M059J (cell line): Measurements from ENCODE around the gene PTP4A2. TPM values are rescaled to one million over a fixed set of nuclear protein-coding genes. Genes with fewer than 3 reads are reported as not detected.
"Not testable (repeated sequence)": the region's sequence is repeated elsewhere in the genome, so short reads cannot be mapped to it uniquely, and the experiment has no call there.

Experiments used
- DNase-seq: peaks from one replicate; pipeline ENCODE4 v3.0.0-alpha.2; 2012; ENCODE audit warnings: low read depth
- total RNA-seq: library from RNA; depleted of rRNA; stranded (reverse); fragments of >200 nt; shearing (Covaris generic); gene quantifications from 2 replicates; pipeline ENCODE4 v1.2.3, GENCODE V29; 2014

The PTP4A2 gene
- total RNA-seq, 1 experiment from 2014 or later: 334 TPM

GRCh38 chr1:31951276-31951675 lies 13.1 kb upstream of the PTP4A2 start:
- no peak for DNase-seq

GRCh38 chr1:31949862-31950261 lies 11.7 kb upstream of the PTP4A2 start:
- DNase-seq: no peak

DNA sequence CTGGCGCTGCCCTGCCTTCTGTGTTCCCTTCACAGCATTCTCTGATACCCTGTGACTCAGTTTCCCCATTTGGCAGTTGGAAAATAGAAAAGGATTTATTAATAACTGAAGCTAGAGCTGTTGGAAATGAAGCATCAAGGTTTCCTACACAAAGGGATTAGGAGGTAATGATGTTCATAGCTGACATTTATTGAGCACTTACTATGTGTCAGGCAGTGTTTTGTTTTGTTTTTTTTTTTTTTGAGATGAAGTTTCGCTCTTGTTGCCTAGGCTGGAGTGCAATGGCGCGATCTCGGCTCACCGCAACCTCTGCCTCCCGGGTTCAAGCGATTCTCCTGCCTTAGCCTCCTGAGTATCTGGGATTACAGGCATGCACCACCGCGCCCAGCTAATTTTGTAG lies 7.5 kb upstream of the PTP4A2 start:
- not testable (repeated sequence) for DNase-seq

GRCh38 chr1:31944205-31945089 lies 6.3 kb upstream of the PTP4A2 start:
- no peak for DNase-seq

- no peak for DNase-seq
Measured at GRCh38 chr1:31943546-31944184, 5.5 kb upstream of the PTP4A2 start.

DNA sequence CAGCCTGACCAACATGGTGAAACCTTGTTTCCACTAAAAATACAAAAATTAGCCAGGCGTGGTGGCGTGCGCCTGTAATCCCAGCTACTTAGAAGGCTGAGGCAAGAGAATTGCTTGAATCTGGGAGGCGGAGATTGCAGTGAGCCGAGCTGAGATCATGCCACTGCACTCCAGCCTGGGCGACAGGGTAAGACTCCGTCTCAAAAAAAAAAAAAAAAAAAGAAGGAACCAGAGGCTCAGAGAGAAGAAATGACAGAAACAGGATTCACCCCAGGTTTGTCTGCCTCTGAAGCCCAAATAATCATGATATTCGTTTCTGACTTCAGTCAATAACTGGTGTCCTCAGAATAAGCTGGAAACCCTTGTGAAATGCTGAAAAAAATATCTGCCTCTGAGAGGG lies 3.9 kb upstream of the PTP4A2 start:
- not testable (repeated sequence) for DNase-seq

GRCh38 chr1:31939484-31940329 lies 1.5 kb upstream of the PTP4A2 start:
- peak; percentile 94 for DNase-seq

DNA sequence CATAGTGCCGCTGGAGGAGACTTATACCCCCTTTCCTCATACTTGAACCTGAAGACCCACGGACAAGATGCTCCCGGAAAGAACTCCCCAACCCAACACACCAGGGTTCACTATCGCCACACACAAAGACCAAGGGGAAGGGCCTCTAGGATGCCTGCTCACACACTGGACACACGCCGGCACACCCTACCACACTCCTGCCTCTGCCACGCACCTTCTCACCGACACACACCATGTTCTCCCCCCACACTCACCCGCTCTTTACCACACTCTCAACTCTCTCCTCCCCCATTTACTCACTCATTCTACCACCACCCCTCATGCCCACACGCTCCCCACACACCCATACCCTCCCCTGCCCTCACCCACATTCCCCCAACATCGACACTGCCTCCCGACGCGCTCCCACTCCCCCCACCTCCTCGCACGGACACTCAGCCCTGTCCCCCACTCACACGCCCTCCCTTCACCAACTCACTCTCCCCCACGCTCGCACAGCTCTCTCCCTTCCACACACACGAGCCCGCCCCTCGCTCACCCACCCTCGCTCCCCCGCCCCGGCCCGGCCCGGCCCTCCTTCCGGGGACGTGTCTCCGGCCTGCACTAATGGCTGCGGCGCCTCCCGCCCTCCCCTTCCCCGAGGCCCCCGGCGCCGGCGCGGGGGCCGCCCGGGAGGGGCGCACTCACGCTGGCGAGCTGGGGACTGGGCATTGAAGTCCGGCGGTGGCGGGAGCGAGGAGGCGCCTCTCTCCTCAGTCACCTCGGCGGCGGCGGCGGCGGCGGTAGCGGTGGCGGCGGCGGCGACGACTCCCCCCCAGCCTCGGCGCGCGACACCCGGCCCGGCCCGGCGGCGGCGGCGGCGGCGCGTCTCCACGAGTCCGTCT lies 626 bp downstream of the PTP4A2 start:
- peak; percentile 66 for DNase-seq

DNA sequence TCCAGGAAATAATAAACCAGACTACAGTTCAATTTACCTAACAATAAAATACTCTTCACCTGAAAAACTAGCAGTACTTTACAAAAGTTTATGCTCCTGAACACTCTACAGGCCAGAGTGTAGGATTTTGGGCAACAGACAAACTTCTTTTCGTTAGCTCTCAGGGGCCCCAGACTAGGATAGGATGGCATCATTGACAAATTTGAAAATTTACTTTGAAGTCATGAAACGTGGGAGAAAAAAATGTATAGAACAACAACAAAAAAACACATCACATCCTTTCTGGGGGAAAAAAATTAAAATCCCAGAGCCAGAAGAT lies 1.2 kb downstream of the PTP4A2 start:
- DNase-seq: no peak

DNA sequence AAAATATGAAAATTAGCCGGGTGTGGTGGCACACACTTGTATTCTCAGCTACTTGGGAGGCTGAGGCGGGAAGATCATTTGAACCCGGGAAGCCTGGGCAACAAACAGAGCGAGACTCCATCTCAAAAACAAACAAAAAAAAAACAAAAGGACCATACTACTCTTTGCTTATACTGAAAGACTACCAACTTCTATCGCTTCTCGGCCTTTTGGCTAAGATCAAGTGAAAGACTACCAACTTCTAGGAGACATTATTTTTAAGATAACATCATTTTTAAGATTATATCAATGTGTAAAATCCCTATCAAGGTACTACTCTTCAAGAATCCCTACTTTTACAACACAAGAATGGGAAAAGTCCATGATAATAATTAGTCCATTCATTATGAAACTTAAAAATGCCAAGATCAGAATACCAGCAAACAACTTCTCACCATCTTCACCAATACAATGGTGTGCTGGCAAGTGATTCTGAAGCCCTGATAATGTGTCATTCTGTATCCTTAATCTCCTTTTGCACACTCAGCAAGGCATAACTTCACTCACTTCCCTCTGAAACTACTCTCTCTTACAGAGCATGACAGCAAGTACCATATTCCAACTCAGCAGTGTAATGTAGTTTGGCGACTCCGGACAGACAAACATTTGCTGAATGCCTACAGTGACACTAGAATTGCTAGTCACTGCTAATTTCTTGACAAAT lies 1.7 kb downstream of the PTP4A2 start:
- DNase-seq: peak; percentile 28

DNA sequence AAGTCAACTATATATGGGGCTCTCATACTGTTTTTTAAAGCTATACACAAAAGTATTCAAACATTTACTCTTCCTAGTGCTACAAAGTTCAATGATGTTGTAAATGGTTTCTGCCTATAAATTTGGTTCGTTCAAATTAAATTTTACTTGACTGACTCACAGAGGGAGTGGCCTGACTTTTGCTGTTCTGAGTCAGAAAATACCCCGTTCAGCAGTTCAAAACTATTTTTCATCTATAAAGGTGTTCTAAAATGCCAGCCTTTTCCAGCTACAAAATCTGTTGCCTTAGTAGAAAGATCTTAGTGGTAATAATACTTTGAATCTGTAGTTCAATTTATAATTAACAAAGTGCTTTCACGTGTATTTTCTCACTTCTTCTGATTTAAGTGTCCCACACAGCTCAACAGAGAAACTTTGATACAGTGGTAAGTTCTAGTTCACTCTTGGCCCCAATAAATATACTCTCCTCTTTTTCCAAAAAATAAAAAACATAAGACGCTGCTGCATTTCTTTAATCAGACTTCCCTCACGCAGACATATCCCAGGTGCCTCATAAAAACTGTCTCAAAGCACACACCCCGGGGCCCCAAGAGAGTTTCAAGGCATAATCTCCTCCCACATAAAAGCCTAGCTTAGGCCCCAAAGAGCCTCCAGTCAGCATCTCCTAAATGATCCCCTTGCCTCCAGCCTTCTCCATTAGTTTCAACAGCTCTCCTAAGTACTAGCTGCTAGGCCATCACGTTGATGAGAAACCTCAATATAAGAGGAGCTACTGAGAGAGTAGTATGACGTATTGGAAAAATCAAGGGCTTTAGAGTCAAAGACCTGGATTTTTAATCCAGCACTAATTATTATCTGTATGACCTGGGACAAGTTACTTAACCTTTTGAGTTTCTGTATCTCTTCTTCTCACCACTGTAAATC lies 3.2 kb downstream of the PTP4A2 start:
- DNase-seq: peak; percentile 75

DNA sequence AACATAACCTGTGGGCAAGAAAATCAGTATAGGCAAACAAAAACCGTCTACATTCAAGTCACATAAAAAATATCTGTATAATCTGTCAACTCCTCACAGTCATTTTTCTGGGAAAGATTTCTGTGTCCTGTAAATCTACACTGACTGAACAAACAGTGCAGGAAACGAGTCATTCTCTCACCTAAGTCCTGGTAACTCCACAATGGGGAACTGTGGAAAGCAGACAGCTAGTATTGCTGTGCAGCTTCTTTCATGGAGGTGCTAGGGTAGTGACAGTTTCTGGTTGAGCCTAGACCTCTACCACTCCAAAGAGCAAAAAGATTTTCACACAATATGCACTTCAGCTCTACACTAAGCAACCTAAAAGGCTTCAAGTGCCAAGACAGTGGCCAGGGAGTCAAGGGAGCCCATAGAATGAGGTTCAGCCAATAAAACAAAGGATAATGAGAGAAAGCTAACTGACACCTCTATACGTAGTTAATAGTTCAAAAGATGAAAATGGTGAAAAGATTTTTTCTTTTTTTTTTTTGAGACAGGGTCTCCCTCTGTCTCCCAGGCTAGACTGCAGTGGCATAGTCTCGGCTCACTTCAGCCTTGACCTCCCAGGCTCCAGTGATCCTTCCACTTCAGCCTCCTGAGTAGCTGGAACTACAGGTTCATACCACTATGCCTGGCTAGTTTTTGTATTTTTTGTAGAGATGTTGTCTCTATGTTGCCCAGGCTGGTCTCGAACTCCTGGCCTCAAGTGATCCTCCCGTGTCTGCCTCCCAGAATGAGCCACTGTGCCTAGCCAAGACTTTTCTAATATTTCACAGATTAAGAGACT lies 5.5 kb downstream of the PTP4A2 start:
- peak; percentile 65 for DNase-seq

- peak; percentile 76 for DNase-seq
Measured at GRCh38 chr1:31931593-31932225, 6.5 kb downstream of the PTP4A2 start.

GRCh38 chr1:31930836-31931592 lies 7.2 kb downstream of the PTP4A2 start:
- DNase-seq: no peak

DNA sequence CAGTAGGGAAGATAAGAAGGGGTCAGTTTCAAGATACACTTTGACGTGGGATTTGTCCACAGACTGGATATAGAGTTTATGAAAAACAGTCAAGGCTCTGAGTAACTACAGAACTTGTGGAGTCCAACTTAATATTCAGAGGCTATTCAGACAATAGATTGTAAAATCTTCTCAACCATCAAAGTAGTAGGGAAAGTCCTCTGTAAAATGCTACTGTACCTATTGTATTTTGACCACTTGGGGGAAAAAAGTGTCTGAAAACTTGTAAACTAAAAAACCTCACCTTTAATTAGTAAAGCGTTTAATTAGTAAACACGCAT lies 10.5 kb downstream of the PTP4A2 start:
- no peak for DNase-seq

GRCh38 chr1:31926853-31927660 lies 11.1 kb downstream of the PTP4A2 start:
- DNase-seq: no peak

- no peak for DNase-seq
Measured at GRCh38 chr1:31926252-31926651, 11.9 kb downstream of the PTP4A2 start.
